H1 (cell line): ENCODE data around the gene KCNH4. TPM values are rescaled to one million over a fixed set of nuclear protein-coding genes. Genes with fewer than 3 reads are reported as not detected.

Experiments
- BRCA1 ChIP-seq: IDR thresholded peaks from 2 replicates; pipeline ENCODE4 v1.6.1; 2012; ENCODE audit warnings: low read depth, low read length, improper control_type of control experiment
- CEBPB ChIP-seq: IDR thresholded peaks from 2 replicates; pipeline ENCODE4 v1.6.1; 2012; ENCODE audit warnings: low read depth, low read length
- ZNF274 ChIP-seq: IDR thresholded peaks from 2 replicates; pipeline ENCODE4 v1.7.0; 2012; ENCODE audit warnings: low read length, borderline replicate concordance; ENCODE audit errors: extremely low read depth
- polyA plus RNA-seq, 7 experiments: library from polyadenylated mRNA; depleted of rRNA in 3 of 7; stranded (reverse) in 5 of 7; unstranded in 2 of 7; fragments of >200 nt in 5 of 7; fragments of 200-250 nt in 2 of 7; gene quantifications; 1 replicate in 5 of 7; 2 replicates in 1 of 7; 4 replicates in 1 of 7; pipeline versions ENCODE4 v1.2.1 to v1.2.3, GENCODE V29; 2011 to 2013; ENCODE audit warnings: missing spikeins in 2 of 7, mixed read lengths in 2 of 7
- total RNA-seq: library from RNA; stranded (reverse); fragmentation: NEBNext Ultra II Directional; extraction: Animal tissue kit (Norgen Biotek cat#: 25700); gene quantifications from 2 replicates; pipeline ENCODE4 v1.2.1, GENCODE V29; 2021

The KCNH4 gene
- total and polyA plus RNA-seq, 2 of the 8 experiments (the other 6 are each of a cell fraction or from before 2014, with no cell fraction given) = 0.44 to 0.47 TPM

- TF ChIP-seq BRCA1 = no peak
- no peak for TF ChIP-seq CEBPB
- TF ChIP-seq ZNF274 = no peak
Observed at GRCh38 chr17:42120770-42121769, 59.9 kb downstream of the KCNH4 start, which contains the start of gene KAT2A (continued).
